Measurements from ENCODE around the gene NPM1.

The NPM1 gene

GRCh38 chr5:171428168-171428696 is 40.6 kb downstream of the NPM1 start:
- DNase-seq (ENCODE audit: low spot score) = no peak

- no peak for DNase-seq (ENCODE audit: low spot score)
Observed at GRCh38 chr5:171428809-171429542, 41.3 kb downstream of the NPM1 start.

- no peak for DNase-seq (ENCODE audit: low spot score)
Observed at GRCh38 chr5:171429543-171429910, 41.9 kb downstream of the NPM1 start.

GRCh38 chr5:171431251-171431777 is 43.7 kb downstream of the NPM1 start:
- no peak for DNase-seq (ENCODE audit: low spot score)

GRCh38 chr5:171432076-171432475 is 44.4 kb downstream of the NPM1 start:
- no peak for DNase-seq (ENCODE audit: low spot score)

- DNase-seq (ENCODE audit: low spot score) = no peak
Observed at GRCh38 chr5:171432583-171433351, 45.1 kb downstream of the NPM1 start.

- no peak for DNase-seq (ENCODE audit: low spot score)
Observed at GRCh38 chr5:171433352-171433698, 45.7 kb downstream of the NPM1 start.

GRCh38 chr5:171433982-171434676 is 46.5 kb downstream of the NPM1 start:
- DNase-seq (ENCODE audit: low spot score) = no peak

- DNase-seq (ENCODE audit: low spot score) = no peak
Observed at GRCh38 chr5:171434874-171435273, 47.2 kb downstream of the NPM1 start.

GRCh38 chr5:171435908-171436307 is 48.3 kb downstream of the NPM1 start:
- DNase-seq (ENCODE audit: low spot score) = no peak

- DNase-seq (ENCODE audit: low spot score) = no peak
Observed at GRCh38 chr5:171436804-171437285, 49.2 kb downstream of the NPM1 start.

GRCh38 chr5:171437286-171437821 is 49.7 kb downstream of the NPM1 start:
- DNase-seq (ENCODE audit: low spot score) = no peak

- no peak for DNase-seq (ENCODE audit: low spot score)
Observed at GRCh38 chr5:171438738-171439137, 51.1 kb downstream of the NPM1 start.

GRCh38 chr5:171441246-171441791 is 53.7 kb downstream of the NPM1 start:
- no peak for DNase-seq (ENCODE audit: low spot score)

- DNase-seq (ENCODE audit: low spot score) = no peak
Observed at GRCh38 chr5:171442287-171443042, 54.8 kb downstream of the NPM1 start.

GRCh38 chr5:171444582-171444981 is 56.9 kb downstream of the NPM1 start:
- DNase-seq (ENCODE audit: low spot score) = no peak

- no peak for DNase-seq (ENCODE audit: low spot score)
Observed at GRCh38 chr5:171445644-171446516, 58.2 kb downstream of the NPM1 start.

- no peak for DNase-seq (ENCODE audit: low spot score)
Observed at GRCh38 chr5:171447226-171447625, 59.6 kb downstream of the NPM1 start.

- DNase-seq (ENCODE audit: low spot score) = no peak
Observed at GRCh38 chr5:171449426-171449825, 61.8 kb downstream of the NPM1 start.

All from pons (tissue), 1 donor.